ENCODE measurements around the gene TMEM132A.

TMEM132A gene

DNA sequence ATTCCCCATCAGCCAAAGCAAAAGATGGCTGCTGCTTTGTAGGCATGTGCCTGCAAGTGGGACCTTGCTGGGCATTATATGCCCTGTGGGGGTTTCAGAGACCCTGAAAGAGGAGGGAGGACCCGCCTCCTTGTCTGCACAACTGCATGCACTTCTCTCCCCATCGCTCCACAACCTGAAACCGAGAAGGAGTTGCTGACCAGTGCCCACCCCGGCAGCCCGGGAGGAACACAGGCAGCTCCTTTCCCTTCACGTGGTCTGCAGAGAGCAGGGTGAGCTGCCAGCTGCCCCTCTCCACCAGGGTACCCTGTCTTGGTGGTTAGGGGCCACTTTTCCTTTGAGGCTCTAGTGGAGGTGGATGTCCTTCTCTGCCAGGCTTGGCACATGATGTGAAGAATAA is 1.4 kb upstream of the TMEM132A start:
- DNase-seq = no peak

DNA sequence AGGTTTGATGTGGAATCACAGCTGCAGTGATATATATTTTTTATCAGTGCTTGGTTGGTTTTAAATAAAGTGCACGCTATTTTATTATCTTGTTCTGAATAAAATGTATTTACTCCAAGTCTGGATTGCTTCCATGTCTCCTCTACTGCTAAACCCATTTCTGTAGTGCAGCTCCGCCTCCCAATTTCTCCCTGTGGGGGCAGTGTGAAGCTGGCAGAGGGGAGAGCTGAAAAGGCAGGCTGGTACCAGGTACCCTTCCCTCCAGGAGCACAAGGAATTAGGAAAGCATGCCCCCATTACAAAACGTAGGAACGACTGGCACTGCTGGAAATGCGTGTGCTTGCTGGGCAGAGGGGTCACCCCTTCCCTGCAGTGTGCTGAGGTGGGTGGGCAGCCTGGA is 934 bp upstream of the TMEM132A start:
- no peak for DNase-seq

GRCh38 chr11:60923800-60924109 is 505 bp upstream of the TMEM132A start:
- DNase-seq = no peak

- no peak for DNase-seq
Measured at GRCh38 chr11:60924906-60925853, 920 bp downstream of the TMEM132A start.

- DNase-seq = no peak
Measured at GRCh38 chr11:60925868-60926267, 1.6 kb downstream of the TMEM132A start.

DNA sequence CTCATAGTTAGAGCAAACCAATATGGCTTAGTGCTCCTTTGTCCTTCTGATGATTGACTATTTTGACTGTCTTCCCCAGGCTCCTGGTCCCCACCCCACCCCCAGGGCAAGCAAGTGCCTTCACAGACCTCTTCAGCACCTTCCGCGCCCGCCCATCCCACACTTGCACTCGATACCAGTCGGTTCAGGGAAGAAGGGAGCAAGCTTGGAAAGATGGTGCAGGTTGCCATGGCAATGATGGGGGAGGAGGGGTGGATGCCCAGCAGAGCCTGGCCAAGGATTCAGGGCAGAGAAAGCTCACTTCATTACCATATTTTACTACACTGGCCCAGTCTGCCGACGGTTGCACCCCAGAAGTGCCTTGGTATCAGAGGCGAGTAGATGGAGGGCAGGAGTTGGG is 2.2 kb downstream of the TMEM132A start:
- DNase-seq = no peak

DNA sequence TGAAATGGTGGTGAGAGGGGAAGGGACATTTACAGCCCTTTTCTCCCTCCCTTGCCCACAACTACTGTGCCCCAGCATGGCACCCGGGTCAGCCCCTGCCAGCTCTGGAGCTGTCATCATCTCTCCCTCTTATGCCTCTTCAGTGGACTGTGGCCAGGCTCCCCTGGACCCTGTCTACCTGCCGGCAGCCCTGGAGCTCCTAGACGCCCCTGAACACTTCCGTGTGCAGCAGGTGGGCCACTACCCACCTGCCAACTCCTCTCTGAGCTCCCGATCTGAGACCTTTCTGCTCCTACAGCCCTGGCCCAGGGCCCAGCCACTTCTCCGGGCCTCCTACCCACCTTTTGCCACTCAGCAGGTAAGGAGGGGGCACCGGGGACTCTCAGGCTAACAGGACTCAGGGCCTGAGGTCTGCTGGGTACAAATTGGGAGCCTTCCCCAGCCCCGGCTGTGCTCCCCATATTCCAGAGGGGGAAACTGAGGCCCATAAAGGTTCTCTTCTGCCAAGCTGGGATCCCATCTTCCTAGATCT is 2.9 kb downstream of the TMEM132A start:
- DNase-seq = no peak

DNA sequence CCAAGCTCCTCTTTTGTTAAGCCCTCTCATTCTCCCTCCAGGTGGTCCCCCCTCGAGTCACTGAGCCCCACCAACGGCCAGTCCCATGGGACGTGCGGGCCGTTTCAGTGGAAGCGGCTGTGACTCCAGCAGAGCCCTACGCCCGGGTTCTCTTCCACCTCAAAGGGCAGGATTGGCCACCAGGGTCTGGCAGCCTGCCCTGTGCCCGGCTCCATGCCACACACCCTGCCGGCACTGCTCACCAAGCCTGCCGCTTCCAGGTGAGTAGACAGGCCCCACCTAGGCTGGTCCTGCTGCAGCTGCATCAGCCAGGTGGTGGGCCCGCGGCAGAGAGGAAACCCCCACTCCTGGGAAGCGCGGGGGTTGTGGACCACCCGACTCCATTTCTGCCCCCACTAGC is 3.3 kb downstream of the TMEM132A start:
- no peak for DNase-seq

DNA sequence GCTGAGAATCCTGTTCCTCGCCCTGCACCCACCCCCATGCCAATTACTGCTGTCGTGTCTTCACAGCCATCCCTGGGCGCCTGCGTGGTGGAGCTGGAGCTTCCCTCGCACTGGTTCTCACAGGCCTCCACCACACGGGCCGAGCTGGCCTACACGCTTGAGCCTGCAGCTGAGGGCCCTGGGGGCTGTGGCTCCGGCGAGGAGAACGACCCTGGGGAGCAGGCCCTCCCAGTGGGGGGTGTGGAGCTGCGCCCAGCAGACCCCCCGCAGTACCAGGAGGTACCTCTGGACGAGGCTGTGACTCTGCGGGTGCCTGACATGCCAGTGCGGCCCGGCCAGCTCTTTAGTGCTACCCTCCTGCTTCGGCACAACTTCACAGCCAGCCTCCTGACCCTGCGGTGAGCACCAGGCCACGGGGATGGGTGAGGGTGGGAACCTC is 4.3 kb downstream of the TMEM132A start:
- no peak for DNase-seq

DNA sequence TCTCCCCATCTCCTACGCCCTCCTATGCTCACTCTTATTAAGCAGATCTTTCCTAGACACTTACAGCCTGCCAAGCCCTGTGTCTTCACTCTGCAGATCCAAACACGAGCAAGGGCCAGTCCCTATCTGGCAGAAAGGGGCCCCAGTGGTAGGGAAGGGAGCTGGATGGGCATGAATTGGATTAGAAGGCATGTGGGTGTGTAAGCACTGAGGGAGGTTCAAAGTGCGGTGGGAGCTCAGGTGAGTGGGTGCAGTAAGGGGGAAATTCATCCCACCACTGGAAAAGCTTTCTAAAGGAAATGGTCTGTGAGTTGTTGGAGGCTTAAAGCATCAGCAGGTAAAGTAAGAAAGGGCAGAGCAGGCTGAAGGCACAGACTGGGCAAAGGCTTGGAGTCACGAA is 5.5 kb downstream of the TMEM132A start:
- no peak for DNase-seq

DNA sequence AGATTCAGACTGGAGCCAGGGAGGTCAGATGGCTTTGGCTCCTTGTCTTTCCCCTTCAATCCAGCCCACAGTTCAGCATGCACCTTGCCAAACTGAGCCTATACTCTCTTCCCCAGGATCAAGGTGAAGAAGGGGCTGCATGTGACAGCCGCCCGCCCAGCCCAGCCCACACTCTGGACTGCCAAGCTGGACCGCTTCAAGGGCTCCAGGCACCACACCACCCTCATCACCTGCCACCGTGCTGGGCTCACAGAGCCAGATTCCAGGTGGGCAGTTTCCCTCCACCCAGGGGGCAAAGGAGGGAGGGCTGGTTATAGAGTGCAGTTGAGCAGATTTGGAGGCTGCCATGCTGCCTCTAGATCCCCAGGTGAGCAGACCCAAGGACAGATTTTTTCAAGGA is 6.1 kb downstream of the TMEM132A start:
- no peak for DNase-seq

GRCh38 chr11:60931917-60932316 is 7.7 kb downstream of the TMEM132A start:
- DNase-seq = no peak

DNA sequence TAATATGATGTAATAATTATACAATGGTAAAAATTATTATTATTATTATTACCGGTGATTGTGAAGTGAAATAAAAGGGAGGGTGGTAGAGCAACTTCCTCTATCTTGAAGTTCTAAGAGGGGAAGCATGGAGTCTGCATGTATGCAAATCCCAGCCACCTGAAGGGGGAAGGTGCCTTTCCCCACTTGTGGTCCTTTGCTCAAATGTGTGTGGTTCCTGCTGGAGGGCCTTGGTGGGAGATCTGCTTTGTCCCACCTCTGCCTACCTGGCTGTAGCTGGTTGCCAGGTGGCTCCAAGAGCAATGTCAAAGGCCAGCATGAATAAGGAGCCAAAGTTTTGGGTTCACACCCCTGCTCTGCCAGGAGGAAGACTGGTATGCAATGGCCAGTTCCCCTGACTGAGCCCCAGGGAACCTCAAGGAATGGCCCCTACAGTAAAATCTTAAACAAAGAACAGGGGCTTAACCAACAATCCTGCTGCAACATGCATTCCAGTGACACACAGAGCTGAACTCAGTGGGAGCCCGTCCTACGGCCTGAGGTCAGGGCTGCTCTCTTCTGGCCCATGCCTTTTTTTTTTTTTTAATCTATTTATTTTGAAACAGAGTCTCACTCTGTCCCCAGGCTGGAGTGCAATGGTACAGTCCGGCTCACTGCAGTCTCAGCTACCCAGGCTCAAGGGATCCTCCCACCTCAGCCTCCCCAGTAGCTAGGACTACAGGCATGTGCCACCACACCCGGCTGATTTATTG is 8.5 kb downstream of the TMEM132A start:
- no peak for DNase-seq

GRCh38 chr11:60933416-60934123 is 9.3 kb downstream of the TMEM132A start:
- no peak for DNase-seq

DNA sequence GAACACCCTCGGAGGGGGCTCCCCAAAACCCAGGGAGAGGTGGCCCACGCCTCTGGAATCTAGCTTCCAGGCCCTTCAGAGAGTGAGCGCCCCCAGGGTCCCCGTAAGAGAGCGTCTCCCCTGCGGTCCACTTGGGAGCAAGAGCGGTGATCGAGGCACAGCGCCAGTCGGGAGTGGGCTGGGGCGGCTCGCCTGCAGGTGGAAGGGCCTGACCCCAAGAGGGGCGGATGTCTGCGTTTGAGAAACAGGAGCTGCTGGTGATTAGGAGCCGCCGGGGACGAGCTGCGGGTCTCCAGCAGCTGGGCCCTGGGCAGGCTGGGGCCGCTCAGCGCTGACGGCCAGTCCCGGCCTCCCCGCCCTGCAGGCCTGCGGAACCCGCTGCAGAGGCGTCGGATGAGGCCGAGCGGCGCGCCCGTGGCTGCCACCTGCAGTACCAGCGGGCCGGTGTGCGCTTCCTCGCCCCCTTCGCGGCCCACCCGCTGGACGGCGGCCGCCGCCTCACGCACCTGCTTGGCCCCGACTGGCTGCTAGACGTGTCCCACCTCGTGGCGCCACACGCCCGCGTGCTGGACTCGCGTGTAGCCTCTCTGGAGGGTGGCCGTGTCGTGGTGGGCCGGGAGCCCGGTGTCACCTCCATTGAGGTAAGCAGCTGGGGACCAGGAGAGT is 10.0 kb downstream of the TMEM132A start:
- DNase-seq = no peak

GRCh38 chr11:60934790-60935605 is 10.7 kb downstream of the TMEM132A start:
- no peak for DNase-seq

DNA sequence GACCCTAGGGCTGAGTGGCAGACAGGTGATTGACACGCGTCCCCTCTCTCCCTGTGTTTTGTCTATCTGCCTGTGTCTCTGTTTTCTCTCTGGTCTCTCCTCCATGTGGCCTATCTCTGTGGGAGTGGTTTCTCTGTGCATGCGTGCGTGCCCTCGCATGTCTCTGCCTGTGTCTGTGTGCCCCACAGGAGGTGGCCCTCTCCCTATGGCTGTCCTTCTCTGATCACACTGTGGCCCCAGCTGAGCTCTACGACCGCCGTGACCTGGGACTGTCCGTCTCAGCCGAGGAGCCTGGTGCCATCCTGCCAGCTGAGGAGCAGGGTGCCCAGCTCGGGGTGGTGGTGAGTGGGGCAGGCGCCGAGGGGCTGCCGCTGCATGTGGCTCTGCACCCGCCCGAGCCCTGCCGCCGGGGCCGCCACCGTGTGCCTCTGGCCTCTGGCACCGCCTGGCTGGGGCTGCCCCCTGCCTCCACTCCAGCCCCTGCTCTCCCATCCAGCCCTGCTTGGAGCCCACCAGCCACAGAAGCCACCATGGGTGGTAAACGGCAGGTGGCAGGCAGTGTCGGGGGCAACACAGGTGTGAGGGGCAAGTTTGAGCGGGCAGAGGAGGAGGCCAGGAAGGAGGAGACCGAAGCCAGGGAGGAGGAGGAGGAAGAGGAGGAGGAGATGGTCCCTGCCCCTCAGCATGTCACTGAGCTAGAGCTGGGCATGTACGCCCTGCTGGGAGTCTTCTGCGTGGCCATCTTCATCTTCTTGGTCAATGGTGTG is 11.6 kb downstream of the TMEM132A start:
- no peak for DNase-seq

DNA sequence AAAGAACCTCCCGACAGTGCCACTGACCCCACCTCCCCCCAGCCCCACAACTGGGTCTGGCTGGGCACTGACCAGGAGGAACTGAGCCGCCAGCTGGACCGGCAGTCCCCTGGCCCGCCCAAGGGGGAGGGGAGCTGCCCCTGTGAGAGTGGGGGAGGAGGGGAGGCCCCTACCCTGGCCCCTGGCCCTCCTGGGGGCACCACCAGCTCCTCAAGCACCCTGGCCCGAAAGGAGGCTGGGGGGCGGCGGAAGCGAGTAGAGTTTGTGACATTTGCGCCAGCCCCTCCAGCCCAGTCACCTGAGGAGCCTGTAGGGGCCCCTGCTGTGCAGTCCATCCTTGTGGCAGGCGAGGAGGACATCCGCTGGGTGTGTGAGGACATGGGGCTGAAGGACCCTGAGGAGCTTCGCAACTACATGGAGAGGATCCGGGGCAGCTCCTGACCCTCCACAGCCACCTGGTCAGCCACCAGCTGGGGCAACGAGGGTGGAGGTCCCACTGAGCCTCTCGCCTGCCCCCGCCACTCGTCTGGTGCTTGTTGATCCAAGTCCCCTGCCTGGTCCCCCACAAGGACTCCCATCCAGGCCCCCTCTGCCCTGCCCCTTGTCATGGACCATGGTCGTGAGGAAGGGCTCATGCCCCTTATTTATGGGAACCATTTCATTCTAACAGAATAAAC is 12.3 kb downstream of the TMEM132A start:
- no peak for DNase-seq

- DNase-seq = no peak
Measured at GRCh38 chr11:60937144-60937527, 12.9 kb downstream of the TMEM132A start.

DNA sequence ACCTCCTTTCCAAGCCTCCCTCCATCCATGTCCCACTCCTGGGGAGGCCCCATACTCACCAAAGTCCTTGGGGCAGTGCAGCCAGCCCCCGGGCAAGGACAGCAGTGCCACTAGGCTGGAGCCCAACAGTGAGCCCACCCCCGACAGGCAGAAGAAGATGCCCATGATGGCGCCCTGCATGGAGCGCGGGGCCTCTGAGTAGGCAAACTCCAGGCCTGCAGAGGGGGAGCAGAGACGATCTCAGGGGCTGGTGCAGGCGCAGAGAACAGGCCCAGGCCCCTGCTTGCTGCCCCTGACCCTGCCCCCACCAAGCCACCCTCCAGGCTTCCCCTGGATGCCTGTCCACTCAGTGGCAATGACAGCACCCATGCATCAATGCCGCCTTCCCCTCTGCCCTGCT is 13.6 kb downstream of the TMEM132A start:
- no peak for DNase-seq
